Measurements from ENCODE around the gene SRC.

SRC gene

GRCh38 chr20:37416100-37416847 is 70.3 kb downstream of the SRC start:
- DNase-seq, result no peak

GRCh38 chr20:37416848-37417616 is 71.1 kb downstream of the SRC start:
- DNase-seq, result no peak

- no peak for DNase-seq
Measured at GRCh38 chr20:37417617-37418467, 71.9 kb downstream of the SRC start.

GRCh38 chr20:37418591-37419109 is 72.7 kb downstream of the SRC start:
- DNase-seq, result no peak

GRCh38 chr20:37419307-37419706 is 73.4 kb downstream of the SRC start:
- DNase-seq, result no peak

- no peak for DNase-seq
Measured at GRCh38 chr20:37419774-37420542, 74.0 kb downstream of the SRC start.

- DNase-seq, result no peak
Measured at GRCh38 chr20:37420610-37421009, 74.7 kb downstream of the SRC start.

GRCh38 chr20:37421060-37421905 is 75.3 kb downstream of the SRC start:
- no peak for DNase-seq

GRCh38 chr20:37421988-37422387 is 76.0 kb downstream of the SRC start:
- no peak for DNase-seq

- DNase-seq, result no peak
Measured at GRCh38 chr20:37422791-37423286, 76.9 kb downstream of the SRC start.

GRCh38 chr20:37423545-37423944 is 77.6 kb downstream of the SRC start:
- DNase-seq, result no peak

GRCh38 chr20:37424062-37424851 is 78.3 kb downstream of the SRC start:
- no peak for DNase-seq

GRCh38 chr20:37425103-37425625 is 79.2 kb downstream of the SRC start:
- no peak for DNase-seq

GRCh38 chr20:37426106-37426505 is 80.2 kb downstream of the SRC start:
- DNase-seq, result no peak

GRCh38 chr20:37426978-37427377 is 81.0 kb downstream of the SRC start:
- no peak for DNase-seq

- DNase-seq, result no peak
Measured at GRCh38 chr20:37430044-37430443, 84.1 kb downstream of the SRC start.

GRCh38 chr20:37430778-37431460 is 85.0 kb downstream of the SRC start:
- no peak for DNase-seq

GRCh38 chr20:37431786-37432185 is 85.8 kb downstream of the SRC start:
- DNase-seq, result no peak

GRCh38 chr20:37432606-37433005 is 86.7 kb downstream of the SRC start:
- DNase-seq, result no peak

All from CD4-positive, alpha-beta T cell treated with Interleukin-12 subunit alpha and Interleukin-12 subunit beta, for 1 hour (primary cell).